ENCODE data around the gene PPP4R3A.

- TF ChIP-seq CTCF (IDR thresholded peaks at IDR 0.05) (no peak), USF2 (CRISPR knock-in tag; IDR thresholded peaks at IDR 0.05) (no peak), ATF3 (CRISPR knock-in tag; conservative IDR thresholded peaks at IDR 0.05) (no peak), IRF1 (CRISPR knock-in tag; IDR thresholded peaks at IDR 0.05) (no peak)
Measured at GRCh38 chr14:91515979-91516378, 5.9 kb upstream of the PPP4R3A start.
